ENCODE data around the gene ATG16L1.

ATG16L1 gene

GRCh38 chr2:233260661-233261060 is 9.2 kb downstream of the ATG16L1 start:
- DNase-seq (ENCODE audit: low read depth), result no peak

GRCh38 chr2:233261819-233262555 is 10.5 kb downstream of the ATG16L1 start:
- DNase-seq (ENCODE audit: low read depth), result no peak

GRCh38 chr2:233262562-233262961 is 11.1 kb downstream of the ATG16L1 start:
- DNase-seq (ENCODE audit: low read depth), result no peak

GRCh38 chr2:233263045-233263570 is 11.6 kb downstream of the ATG16L1 start:
- no peak for DNase-seq (ENCODE audit: low read depth)

GRCh38 chr2:233264667-233265066 is 13.2 kb downstream of the ATG16L1 start:
- no peak for DNase-seq (ENCODE audit: low read depth)

GRCh38 chr2:233265899-233266431 is 14.5 kb downstream of the ATG16L1 start:
- no peak for DNase-seq (ENCODE audit: low read depth)

- no peak for DNase-seq (ENCODE audit: low read depth)
These were observed 15.0 kb downstream of the ATG16L1 start for GRCh38 chr2:233266481-233266880.

GRCh38 chr2:233267516-233268245 is 16.2 kb downstream of the ATG16L1 start:
- peak; percentile 56 for DNase-seq (ENCODE audit: low read depth)

- no peak for DNase-seq (ENCODE audit: low read depth)
These were observed 18.9 kb downstream of the ATG16L1 start for GRCh38 chr2:233270366-233270765.

- no peak for DNase-seq (ENCODE audit: low read depth)
These were observed 19.5 kb downstream of the ATG16L1 start for GRCh38 chr2:233270951-233271350.

GRCh38 chr2:233271693-233272092 is 20.2 kb downstream of the ATG16L1 start:
- no peak for DNase-seq (ENCODE audit: low read depth)

GRCh38 chr2:233273120-233273519 is 21.6 kb downstream of the ATG16L1 start:
- DNase-seq (ENCODE audit: low read depth), result no peak

GRCh38 chr2:233275223-233275622 is 23.8 kb downstream of the ATG16L1 start:
- DNase-seq (ENCODE audit: low read depth), result no peak

- DNase-seq (ENCODE audit: low read depth), result no peak
These were observed 27.4 kb downstream of the ATG16L1 start for GRCh38 chr2:233278921-233279320.

GRCh38 chr2:233280114-233280693 is 28.7 kb downstream of the ATG16L1 start:
- no peak for DNase-seq (ENCODE audit: low read depth)

- no peak for DNase-seq (ENCODE audit: low read depth)
These were observed 30.1 kb downstream of the ATG16L1 start for GRCh38 chr2:233281553-233281952.

GRCh38 chr2:233281992-233282603 is 30.6 kb downstream of the ATG16L1 start:
- DNase-seq (ENCODE audit: low read depth), result no peak

- no peak for DNase-seq (ENCODE audit: low read depth)
These were observed 34.4 kb downstream of the ATG16L1 start for GRCh38 chr2:233285921-233286320.

GRCh38 chr2:233287871-233288270 is 36.4 kb downstream of the ATG16L1 start:
- no peak for DNase-seq (ENCODE audit: low read depth)

- DNase-seq (ENCODE audit: low read depth), result no peak
These were observed 37.2 kb downstream of the ATG16L1 start for GRCh38 chr2:233288663-233289062.

GRCh38 chr2:233289648-233290047 is 38.2 kb downstream of the ATG16L1 start:
- no peak for DNase-seq (ENCODE audit: low read depth)
